B cell (primary cell): ENCODE measurements around the gene ERI3. TPM values are rescaled to one million over a fixed set of nuclear protein-coding genes. Genes with fewer than 3 reads are reported as not detected.

Experiments used
- ATAC-seq: fragments of 200-7000 bp; cut with Tn5 transposase; one replicate; pipeline ENCODE4 v1.10.0; 2021; ENCODE audit warnings: low read depth, mild to moderate bottlenecking, moderate number of reproducible peaks, moderate library complexity
- CTCF ChIA-PET: fragments of 350-600 bp; sonication (Branson Sonifier 250); formaldehyde crosslinking; loops from one replicate; lab custom pipeline; 2021; ENCODE audit warnings: antibody characterized with exemption, inconsistent platforms; lab: Charles Lee
- POLR2A ChIA-PET: fragments of 350-600 bp; sonication (Branson Sonifier 250); formaldehyde crosslinking; loops from one replicate; lab custom pipeline; 2021; ENCODE audit warnings: antibody characterized with exemption; lab: Charles Lee
- DNase-seq: peaks from one replicate; pipeline ENCODE4 v3.0.0; 2013
- H2AFZ ChIP-seq: 2 replicates; pipeline ENCODE4 v1.6.1; 2012; ENCODE audit warnings: mild to moderate bottlenecking, low read depth, low read length; ENCODE audit not compliant: insufficient read depth, poor library complexity, severe bottlenecking
- H3K27ac ChIP-seq, 2 donors: 1 replicate in 1 of 2; 2 replicates in 1 of 2; pipeline ENCODE4 v1.5.1; 2012 to 2013; ENCODE audit warnings: low read length in 2 of 2, mild to moderate bottlenecking in 2 of 2, moderate library complexity in 1 of 2
- H3K27me3 ChIP-seq, 4 experiments: fragments of 200-600 bp in 1 of 4; sonication (generic) in 1 of 4; replicated peaks in 1 of 4; 1 replicate in 2 of 4; 2 replicates in 2 of 4; pipeline versions ENCODE4 v1.6.1 to v1.7.0; 2013 to 2016; ENCODE audit warnings: low read length in 3 of 4, mild to moderate bottlenecking in 2 of 4, mixed read lengths in 1 of 4, moderate library complexity in 1 of 4; ENCODE audit not compliant: insufficient read depth in 4 of 4, control insufficient read depth in 3 of 4; ENCODE audit errors: control extremely low read depth in 1 of 4
- H3K36me3 ChIP-seq, 2 experiments: replicated peaks in 1 of 2; 1 replicate in 1 of 2; 2 replicates in 1 of 2; pipeline versions ENCODE4 v1.6.1 to v1.7.1; 2013; ENCODE audit warnings: low read length in 1 of 2; ENCODE audit not compliant: insufficient read depth in 2 of 2, control insufficient read depth in 1 of 2; ENCODE audit errors: control extremely low read depth in 1 of 2, extremely low read depth in 1 of 2
- H3K4me1 ChIP-seq, 2 donors: fragments of 200-600 bp in 1 of 2; sonication (generic) in 1 of 2; 1 replicate in 1 of 2; 2 replicates in 1 of 2; pipeline versions ENCODE4 v1.5.1 to v1.6.1; 2013 to 2017; ENCODE audit warnings: low read length in 2 of 2; ENCODE audit not compliant: control insufficient read depth in 2 of 2, insufficient read depth in 2 of 2
- H3K4me2 ChIP-seq: replicated peaks from 2 replicates; pipeline ENCODE3; 2012; ENCODE audit warnings: mild to moderate bottlenecking, low read depth, low read length; ENCODE audit not compliant: poor library complexity, severe bottlenecking
- H3K4me3 ChIP-seq, 5 experiments: fragments of 200-600 bp in 1 of 5; sonication (generic) in 1 of 5; 1 replicate in 3 of 5; 2 replicates in 2 of 5; pipeline versions ENCODE4 v1.5.1 to v1.7.0; 2011 to 2016; ENCODE audit warnings: low read length in 4 of 5, mild to moderate bottlenecking in 4 of 5, low read depth in 2 of 5, control low read depth in 1 of 5, moderate library complexity in 1 of 5; ENCODE audit not compliant: insufficient read depth in 1 of 5; ENCODE audit errors: control extremely low read depth in 1 of 5, extremely low read depth in 1 of 5
- H3K79me2 ChIP-seq: fragments of 200-600 bp; sonication (generic); one replicate; pipeline ENCODE4 v1.6.0; 2016; ENCODE audit warnings: low read length; ENCODE audit not compliant: control insufficient read depth, insufficient read depth
- H3K9ac ChIP-seq: fragments of 200-600 bp; sonication (generic); 2 replicates; pipeline ENCODE4 v1.6.1; 2017; ENCODE audit warnings: mild to moderate bottlenecking, low read length, moderate library complexity
- H3K9me3 ChIP-seq, 3 donors: one replicate each; pipeline versions ENCODE4 v1.6.1 to v1.7.1; 2013; ENCODE audit warnings: low read length in 2 of 3; ENCODE audit not compliant: control insufficient read depth in 2 of 3, insufficient read depth in 1 of 3; ENCODE audit errors: control extremely low read depth in 1 of 3
- H4K20me1 ChIP-seq: 2 replicates; pipeline ENCODE4 v1.6.0; 2012; ENCODE audit warnings: mild to moderate bottlenecking, low read length; ENCODE audit not compliant: insufficient read depth, control insufficient read depth, poor library complexity, severe bottlenecking
- H3K27ac Mint-ChIP-seq: one replicate; pipeline ENCODE4 v1.8.0; 2021; ENCODE audit warnings: mixed read lengths
- H3K27me3 Mint-ChIP-seq: one replicate; pipeline ENCODE4 v1.8.0; 2021; ENCODE audit warnings: mixed read lengths
- H3K4me1 Mint-ChIP-seq: one replicate; pipeline ENCODE4 v1.8.0; 2021; ENCODE audit warnings: mixed read lengths
- H3K4me3 Mint-ChIP-seq: one replicate; pipeline ENCODE4 v1.8.0; 2021; ENCODE audit warnings: mixed read lengths
- H3K9me3 Mint-ChIP-seq: one replicate; pipeline ENCODE4 v1.8.0; 2022; ENCODE audit warnings: mixed read lengths; ENCODE audit not compliant: insufficient read depth
- EZH2 ChIP-seq: IDR thresholded peaks from 2 replicates; pipeline ENCODE4 v1.6.1; 2012; ENCODE audit warnings: borderline replicate concordance, low read depth, mild to moderate bottlenecking, moderate library complexity, low read length; ENCODE audit not compliant: insufficient read depth, poor library complexity, severe bottlenecking
- WGBS: methylation state at CpG from one replicate; pipeline ENCODE4 v1.1.5; 2013; ENCODE audit warnings: missing lambda C conversion rate; ENCODE audit not compliant: insufficient coverage; 5-methylcytosine and 5-hydroxymethylcytosine counted together
- intact Hi-C: fragments of 100-400 bp; cut with micrococcal nuclease; formaldehyde crosslinking; loops from one replicate; pipeline ENCODE4 v1.10.0; 2022
- polyA plus RNA-seq: library from polyadenylated mRNA; depleted of rRNA; stranded (reverse); fragments of >200 nt; gene quantifications from 2 replicates; pipeline ENCODE4 v1.2.3, GENCODE V29; 2012
- total RNA-seq, 2 donors: library from RNA; stranded (reverse); fragments of 120-200 nt in 1 of 2; gene quantifications; 1 replicate in 1 of 2; 2 replicates in 1 of 2; pipeline versions ENCODE4 v1.2.3 to v1.2.4, GENCODE V29; 2013 to 2022
- TF ChIP-seq, protein P1 (sequence below): fragments of 200-600 bp; IDR thresholded peaks from one replicate; pipeline ENCODE4 v1.8.0; 2022; ENCODE audit warnings: antibody characterized with exemption, mild to moderate bottlenecking

ERI3 gene
- total and polyA plus RNA-seq, 2 donors (not counting 1 experiment from before 2014, with no cell fraction given) = 37.5 to 53.9 TPM

DNA sequence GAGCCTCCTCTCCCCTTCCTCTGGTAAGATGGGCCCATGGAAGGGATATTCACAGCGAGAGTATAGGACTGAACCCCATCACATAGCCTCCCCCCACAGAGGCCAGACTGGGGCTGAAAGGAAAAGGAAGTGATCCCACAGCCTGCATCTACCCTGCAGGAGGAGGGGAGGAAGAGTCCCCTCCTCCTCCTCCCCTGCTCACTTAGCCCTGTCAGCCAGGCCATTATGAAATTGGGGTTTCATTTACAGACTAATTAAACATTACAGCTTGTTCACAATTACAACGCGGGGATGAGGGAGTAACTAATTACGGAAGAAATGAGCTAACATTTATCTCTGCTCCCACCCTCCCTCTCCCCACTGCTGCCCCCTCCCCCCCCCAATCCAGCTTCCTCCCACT lies 116.4 kb downstream of the ERI3 start:
- H3K9me3 ChIP-seq = peaks cover 0 to 3% (median 0%) of the 10 kb centered on the region in 3 donors
- no peaks in the 10 kb centered on the region for H3K27me3 ChIP-seq
- H3K27me3 Mint-ChIP-seq = no peaks in the 10 kb centered on the region
- H3K4me2 ChIP-seq = peak overlapping the region; percentile 43
- H3K4me1 Mint-ChIP-seq = peaks cover 10% of the 10 kb centered on the region
- no peak for TF ChIP-seq EZH2
- TF ChIP-seq, protein P1, sequence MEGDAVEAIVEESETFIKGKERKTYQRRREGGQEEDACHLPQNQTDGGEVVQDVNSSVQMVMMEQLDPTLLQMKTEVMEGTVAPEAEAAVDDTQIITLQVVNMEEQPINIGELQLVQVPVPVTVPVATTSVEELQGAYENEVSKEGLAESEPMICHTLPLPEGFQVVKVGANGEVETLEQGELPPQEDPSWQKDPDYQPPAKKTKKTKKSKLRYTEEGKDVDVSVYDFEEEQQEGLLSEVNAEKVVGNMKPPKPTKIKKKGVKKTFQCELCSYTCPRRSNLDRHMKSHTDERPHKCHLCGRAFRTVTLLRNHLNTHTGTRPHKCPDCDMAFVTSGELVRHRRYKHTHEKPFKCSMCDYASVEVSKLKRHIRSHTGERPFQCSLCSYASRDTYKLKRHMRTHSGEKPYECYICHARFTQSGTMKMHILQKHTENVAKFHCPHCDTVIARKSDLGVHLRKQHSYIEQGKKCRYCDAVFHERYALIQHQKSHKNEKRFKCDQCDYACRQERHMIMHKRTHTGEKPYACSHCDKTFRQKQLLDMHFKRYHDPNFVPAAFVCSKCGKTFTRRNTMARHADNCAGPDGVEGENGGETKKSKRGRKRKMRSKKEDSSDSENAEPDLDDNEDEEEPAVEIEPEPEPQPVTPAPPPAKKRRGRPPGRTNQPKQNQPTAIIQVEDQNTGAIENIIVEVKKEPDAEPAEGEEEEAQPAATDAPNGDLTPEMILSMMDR = no peak
- no CpG with 5 or more reads among the region's 4 CpGs for WGBS
- H3K27ac Mint-ChIP-seq = no peak overlapping the region
- intact Hi-C loops = no loop called here
- H3K9me3 Mint-ChIP-seq = no peaks in the 10 kb centered on the region
- H3K9ac ChIP-seq = no peak overlapping the region
- H3K4me1 ChIP-seq = peaks cover 4 to 7% of the 10 kb centered on the region in 2 donors
- no peak overlapping the region for H3K4me3 Mint-ChIP-seq
- ChIA-PET CTCF (interaction anchor here (1.2 kb wide), 1 partner anchor 357 kb away, joined by 3 read pairs; no protein-coding TSS in a partner anchor), POLR2A (no interaction called here)
- DNase-seq = no peak
- no peak overlapping the region for H3K27ac ChIP-seq
- peaks cover 0 to 8% of the 10 kb centered on the region in 2 experiments for H3K36me3 ChIP-seq
- no peak overlapping the region for H3K4me3 ChIP-seq
- no peaks in the 10 kb centered on the region for H4K20me1 ChIP-seq
- no peak for ATAC-seq
- no peak overlapping the region for H2AFZ ChIP-seq
- H3K79me2 ChIP-seq = no peaks in the 10 kb centered on the region

DNA sequence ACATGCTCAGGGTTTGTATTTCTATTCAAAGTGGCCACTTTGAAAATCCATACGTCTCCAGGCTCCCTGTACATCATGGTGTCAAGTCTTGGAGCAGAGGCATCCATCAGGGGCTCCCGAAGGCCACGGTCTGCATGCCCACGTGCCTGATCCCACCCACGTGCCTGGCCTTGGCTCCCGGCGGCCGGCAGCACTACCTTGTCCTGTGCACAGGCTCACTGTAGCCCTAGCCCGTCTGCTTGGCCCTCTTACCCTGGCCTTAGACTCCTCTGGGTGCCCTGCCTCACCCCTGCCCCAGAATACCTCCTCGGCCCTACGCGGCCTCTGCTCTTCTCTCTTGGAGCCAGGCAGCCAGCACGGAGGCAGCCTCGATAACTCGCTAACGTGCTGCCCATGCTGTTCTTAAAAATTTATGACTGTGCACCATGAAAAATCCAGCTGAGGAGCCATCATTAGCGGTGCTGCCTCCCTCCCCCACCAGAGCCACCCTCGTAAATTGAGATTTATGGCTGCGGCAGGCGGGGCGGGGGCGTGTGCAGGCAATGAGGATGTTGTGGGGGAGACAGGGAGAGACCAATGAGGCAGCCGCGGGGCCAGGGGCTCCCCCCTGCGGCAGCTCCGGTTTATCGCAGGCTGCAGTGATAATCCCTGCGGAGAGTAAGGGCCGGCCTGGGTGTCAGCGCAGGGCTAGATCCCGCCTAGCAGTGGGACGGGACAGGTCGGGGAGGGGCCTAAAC lies 117.2 kb downstream of the ERI3 start:
- H3K27ac Mint-ChIP-seq = no peak overlapping the region
- DNase-seq (peak; percentile 57), ATAC-seq (peak; percentile 87)
- WGBS = 51% methylated on average over 31 of the region's 33 CpGs
- H3K36me3 ChIP-seq = peaks cover 0 to under 1% of the 10 kb centered on the region in 2 experiments
- H3K9me3 Mint-ChIP-seq = no peaks in the 10 kb centered on the region
- no peaks in the 10 kb centered on the region for H3K27me3 ChIP-seq
- H3K4me3 ChIP-seq = no peak overlapping the region
- H4K20me1 ChIP-seq = no peaks in the 10 kb centered on the region
- H3K4me3 Mint-ChIP-seq = no peak overlapping the region
- peaks cover 10% of the 10 kb centered on the region for H3K4me1 Mint-ChIP-seq
- no peak overlapping the region for H3K27ac ChIP-seq
- H3K9me3 ChIP-seq = peaks cover 0 to 3% (median 0%) of the 10 kb centered on the region in 3 donors
- TF ChIP-seq, protein P1 = peak; percentile 65
- no peak for TF ChIP-seq EZH2
- H3K4me2 ChIP-seq = peak overlapping the region; percentile 43
- CTCF ChIA-PET = no interaction called here
- intact Hi-C loops = no loop called here
- no peak overlapping the region for H3K9ac ChIP-seq
- no peaks in the 10 kb centered on the region for H3K27me3 Mint-ChIP-seq
- no peaks in the 10 kb centered on the region for H3K79me2 ChIP-seq
- POLR2A ChIA-PET = no interaction called here
- H2AFZ ChIP-seq = no peak overlapping the region
- H3K4me1 ChIP-seq = peaks cover 4 to 7% of the 10 kb centered on the region in 2 donors
